ENCODE measurements around the gene SCLY.

SCLY gene

DNA sequence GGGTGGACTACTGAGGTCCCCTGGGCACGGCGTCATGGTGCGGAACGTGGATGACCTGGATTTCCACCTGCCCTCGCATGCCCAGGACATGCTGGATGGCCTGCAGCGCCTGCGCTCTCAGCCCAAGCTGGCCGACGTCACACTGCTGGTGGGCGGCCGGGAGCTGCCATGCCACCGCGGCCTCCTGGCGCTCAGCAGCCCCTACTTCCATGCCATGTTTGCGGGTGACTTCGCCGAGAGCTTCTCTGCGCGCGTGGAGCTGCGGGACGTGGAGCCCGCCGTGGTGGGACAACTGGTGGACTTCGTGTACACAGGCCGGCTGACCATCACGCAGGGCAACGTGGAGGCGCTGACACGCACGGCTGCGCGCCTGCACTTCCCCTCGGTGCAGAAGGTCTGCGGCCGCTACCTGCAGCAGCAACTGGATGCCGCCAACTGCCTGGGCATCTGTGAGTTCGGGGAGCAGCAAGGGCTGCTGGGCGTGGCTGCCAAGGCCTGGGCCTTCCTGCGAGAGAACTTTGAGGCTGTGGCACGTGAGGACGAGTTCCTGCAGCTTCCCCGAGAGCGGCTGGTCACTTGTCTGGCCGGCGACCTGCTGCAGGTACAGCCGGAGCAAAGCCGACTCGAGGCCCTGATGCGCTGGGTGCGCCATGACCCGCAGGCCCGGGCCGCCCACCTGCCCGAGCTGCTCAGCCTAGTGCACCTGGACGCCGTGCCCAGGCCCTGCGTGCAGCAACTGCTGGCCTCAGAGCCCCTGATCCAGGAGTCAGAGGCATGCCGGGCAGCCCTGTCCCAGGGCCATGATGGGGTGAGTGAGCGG is 80.1 kb downstream of the SCLY start:
- no peak overlapping the region for H3K4me3 ChIP-seq
- H3K27me3 ChIP-seq: no peaks in the 10 kb centered on the region
- TF ChIP-seq Cebpa-rat (IDR thresholded peaks at IDR 0.05): no peak
- H3K36me3 ChIP-seq: 0 out of 22 replicates have a peak, but pooled peaks cover 0 to 10% (median 0%) of the 10 kb centered on the region in 11 experiments
- peaks cover 79 to 99% (median 95%) of the 10 kb centered on the region in 10 experiments for H3K4me1 ChIP-seq
- H3K27ac ChIP-seq: no peak overlapping the region
- H3K4me2 ChIP-seq: peak overlapping the region; percentile 30 to 97 (median 86); a peak in 21 of 22 replicates
- H3K9ac ChIP-seq: peak overlapping the region in 2 of 11 experiments; percentile 13 to 16; a peak in 4 of 22 replicates
- peaks cover 0 to 55% (median 0%) of the 10 kb centered on the region in 11 experiments; a peak in 4 of 22 replicates for H4K20me1 ChIP-seq
- no peaks in the 10 kb centered on the region for H3K9me3 ChIP-seq (replicated peaks in 1 of 11)

- H3K36me3 ChIP-seq: 0 out of 22 replicates have a peak, but pooled peaks cover 0 to 10% (median 0%) of the 10 kb centered on the region in 11 experiments
- H3K27me3 ChIP-seq: no peaks in the 10 kb centered on the region
- H3K27ac ChIP-seq: peak overlapping the region in 4 of 11 experiments; percentile 5 to 15 (median 8); a peak in 4 of 22 replicates
- peak overlapping the region in 4 of 11 experiments; percentile 9 to 41 (median 14); a peak in 2 of 22 replicates for H3K9ac ChIP-seq
- H3K4me2 ChIP-seq: peak overlapping the region; percentile 30 to 97 (median 86); a peak in 21 of 22 replicates
- H3K4me3 ChIP-seq: no peak overlapping the region
- no peak for TF ChIP-seq Cebpa-rat (IDR thresholded peaks at IDR 0.05)
- H3K4me1 ChIP-seq: peaks cover 73 to 100% (median 99%) of the 10 kb centered on the region in 10 experiments
- no peaks in the 10 kb centered on the region for H3K9me3 ChIP-seq (replicated peaks in 1 of 11)
- H4K20me1 ChIP-seq: peaks cover 0 to 57% (median 0%) of the 10 kb centered on the region in 11 experiments; a peak in 4 of 22 replicates
Observed at GRCh38 chr2:238141541-238142318, 80.9 kb downstream of the SCLY start.

DNA sequence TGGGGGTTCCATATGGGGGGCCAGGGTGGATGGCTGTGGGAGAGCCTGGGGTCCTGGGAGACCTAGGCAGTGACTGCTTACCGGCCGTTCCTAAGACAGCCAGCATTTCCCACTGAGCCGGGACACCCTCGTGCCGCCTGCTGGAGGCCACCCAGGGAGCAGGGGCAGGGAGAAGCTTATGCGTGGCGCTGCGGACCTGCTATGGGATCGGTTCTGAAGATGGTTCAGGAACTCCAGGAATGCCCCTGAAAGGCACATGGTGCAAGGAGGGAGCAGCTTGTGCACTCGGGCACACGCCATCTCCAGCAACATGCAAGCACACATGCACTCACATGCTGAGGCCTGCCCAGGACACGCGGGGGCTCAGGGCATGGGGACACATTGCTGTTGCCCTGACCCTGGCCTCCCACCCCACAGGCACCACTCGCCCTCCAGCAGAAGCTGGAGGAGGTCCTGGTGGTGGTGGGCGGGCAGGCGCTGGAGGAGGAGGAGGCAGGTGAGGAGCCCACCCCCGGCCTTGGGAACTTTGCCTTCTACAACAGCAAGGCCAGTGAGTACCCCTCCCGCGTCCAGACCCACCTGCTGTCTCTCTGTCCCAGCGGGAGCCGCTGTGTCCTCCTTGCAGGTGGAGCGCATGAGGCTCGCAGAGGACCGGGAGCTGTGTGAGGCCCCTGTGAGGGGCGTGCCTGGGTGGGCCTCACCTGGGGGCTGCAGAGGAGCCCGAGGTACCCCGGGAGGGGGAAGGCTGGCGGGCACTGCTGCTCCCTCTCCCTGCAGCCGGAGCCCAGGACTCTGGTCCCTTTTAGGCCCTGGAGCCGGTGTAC is 81.8 kb downstream of the SCLY start:
- Histone ChIP-seq H3K36me3 (0 out of 22 replicates have a peak, but pooled peaks cover 0 to 10% (median 0%) of the 10 kb centered on the region in 11 experiments), H3K4me3 (no peak overlapping the region), H3K4me1 (peaks cover 65 to 100% (median 98%) of the 10 kb centered on the region in 10 experiments), H3K9me3 (replicated peaks in 1 of 11) (no peaks in the 10 kb centered on the region), H3K27ac (peak overlapping the region in 2 of 11 experiments; percentile 5 to 31; a peak in 2 of 22 replicates), H3K4me2 (peak overlapping the region; percentile 68 to 97 (median 86); a peak in 20 of 22 replicates), H4K20me1 (peaks cover 0 to 57% (median 0%) of the 10 kb centered on the region in 11 experiments; a peak in 4 of 22 replicates), H3K27me3 (no peaks in the 10 kb centered on the region), H3K9ac (0 out of 22 replicates have a peak overlapping the region, but pooled peaks of 1 of the 11 experiments have one; percentile 9)
- TF ChIP-seq Cebpa-rat (IDR thresholded peaks at IDR 0.05): no peak

- Histone ChIP-seq H3K9ac (peak overlapping the region in 5 of 11 experiments; percentile 17 to 24 (median 23); a peak in 4 of 22 replicates), H3K4me2 (peak overlapping the region; percentile 61 to 97 (median 77)), H3K4me1 (peaks cover 57 to 92% (median 90%) of the 10 kb centered on the region in 10 experiments), H3K27ac (peak overlapping the region in 5 of 11 experiments; percentile 5 to 43 (median 31); a peak in 5 of 22 replicates), H3K4me3 (0 out of 20 replicates have a peak overlapping the region, but pooled peaks of 1 of the 10 experiments have one; percentile 11), H4K20me1 (peaks cover 0 to 57% (median 0%) of the 10 kb centered on the region in 11 experiments; a peak in 4 of 22 replicates), H3K27me3 (no peaks in the 10 kb centered on the region), H3K36me3 (0 out of 22 replicates have a peak, but pooled peaks cover 0 to 10% (median 0%) of the 10 kb centered on the region in 11 experiments), H3K9me3 (replicated peaks in 1 of 11) (no peaks in the 10 kb centered on the region)
- no peak for TF ChIP-seq Cebpa-rat (IDR thresholded peaks at IDR 0.05)
Observed at GRCh38 chr2:238143239-238143951, 82.6 kb downstream of the SCLY start.

- H3K4me2 ChIP-seq: peak overlapping the region in 10 of 11 experiments; percentile 61 to 97 (median 82); a peak in 18 of 22 replicates
Observed at GRCh38 chr2:238144262-238144661, 83.5 kb downstream of the SCLY start.

GRCh38 chr2:238145046-238145445 is 84.2 kb downstream of the SCLY start:
- peaks cover 40 to 80% (median 74%) of the 10 kb centered on the region in 10 experiments for H3K4me1 ChIP-seq
- no peaks in the 10 kb centered on the region for H3K9me3 ChIP-seq (replicated peaks in 1 of 11)
- H3K27me3 ChIP-seq: no peaks in the 10 kb centered on the region
- TF ChIP-seq Cebpa-rat (IDR thresholded peaks at IDR 0.05): no peak
- 0 out of 22 replicates have a peak, but pooled peaks cover 0 to 10% (median 0%) of the 10 kb centered on the region in 11 experiments for H3K36me3 ChIP-seq
- peak overlapping the region in 8 of 11 experiments; percentile 47 to 97 (median 66); a peak in 13 of 22 replicates for H3K4me2 ChIP-seq
- H4K20me1 ChIP-seq: peaks cover 0 to 65% (median 0%) of the 10 kb centered on the region in 11 experiments; a peak in 4 of 22 replicates
- no peak overlapping the region for H3K27ac ChIP-seq
- no peak overlapping the region for H3K9ac ChIP-seq
- H3K4me3 ChIP-seq: no peak overlapping the region

More at GRCh38 chr2:238144262-238144661, 83.5 kb downstream of the SCLY start:
- Histone ChIP-seq H3K4me1 (peaks cover 48 to 83% (median 81%) of the 10 kb centered on the region in 10 experiments), H3K27ac (no peak overlapping the region), H3K4me3 (no peak overlapping the region), H3K9ac (no peak overlapping the region), H4K20me1 (peaks cover 0 to 61% (median 0%) of the 10 kb centered on the region in 11 experiments; a peak in 4 of 22 replicates), H3K27me3 (no peaks in the 10 kb centered on the region), H3K36me3 (0 out of 22 replicates have a peak, but pooled peaks cover 0 to 10% (median 0%) of the 10 kb centered on the region in 11 experiments), H3K9me3 (replicated peaks in 1 of 11) (no peaks in the 10 kb centered on the region)
- TF ChIP-seq Cebpa-rat (IDR thresholded peaks at IDR 0.05): no peak

DNA sequence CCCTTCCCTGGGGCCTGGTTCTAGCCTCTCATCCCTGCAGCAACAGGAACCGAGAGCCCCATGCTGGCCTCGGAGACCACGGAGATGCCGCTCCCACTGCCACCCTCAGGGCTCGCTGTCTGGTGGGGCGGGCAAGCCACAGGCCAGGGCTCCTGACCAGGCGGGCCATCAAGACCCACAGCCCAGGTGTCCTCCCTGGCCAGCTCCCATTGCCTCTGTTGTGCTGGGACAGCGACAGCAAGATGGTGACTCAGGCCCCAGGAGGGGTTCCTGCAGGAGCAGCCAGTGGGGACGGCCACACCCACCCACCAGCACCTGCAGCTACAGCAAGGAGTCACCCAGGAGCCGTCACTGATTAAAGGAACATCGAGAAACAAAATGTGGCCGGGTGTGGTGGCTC is 85.0 kb downstream of the SCLY start:
- Histone ChIP-seq H4K20me1 (peaks cover 0 to 59% (median 0%) of the 10 kb centered on the region in 11 experiments; a peak in 4 of 22 replicates), H3K4me1 (peaks cover 33 to 80% (median 71%) of the 10 kb centered on the region in 10 experiments), H3K36me3 (0 out of 22 replicates have a peak, but pooled peaks cover 0 to 5% (median 0%) of the 10 kb centered on the region in 11 experiments), H3K4me3 (no peak overlapping the region), H3K4me2 (peak overlapping the region in 10 of 11 experiments; percentile 1 to 97 (median 55); a peak in 18 of 22 replicates), H3K27ac (no peak overlapping the region; a peak in 1 of 22 replicates), H3K9ac (0 out of 22 replicates have a peak overlapping the region, but pooled peaks of 1 of the 11 experiments have one; percentile 9), H3K9me3 (replicated peaks in 1 of 11) (no peaks in the 10 kb centered on the region), H3K27me3 (no peaks in the 10 kb centered on the region)
- TF ChIP-seq Cebpa-rat (IDR thresholded peaks at IDR 0.05): no peak

All from BLaER1 treated with 17β-estradiol and CSF1 and Interleukin-3, amounts not matched to agents 10 nM and 100 nM (cell line).